NCI-H1694 (cell line): ENCODE data around the gene DCHS1.

ENCODE experiments used
- DNase-seq: peaks from one replicate; lab custom pipeline; 2025; lab: John Stamatoyannopoulos, UW

The DCHS1 gene

GRCh38 chr11:6670202-6670830 is 14.7 kb upstream of the DCHS1 start:
- no peak for DNase-seq

GRCh38 chr11:6667733-6668374 is 12.2 kb upstream of the DCHS1 start:
- no peak for DNase-seq

GRCh38 chr11:6666302-6667183 is 10.9 kb upstream of the DCHS1 start:
- no peak for DNase-seq

- no peak for DNase-seq
Measured at GRCh38 chr11:6664551-6664950, 8.9 kb upstream of the DCHS1 start.

GRCh38 chr11:6663794-6664469 is 8.3 kb upstream of the DCHS1 start:
- no peak for DNase-seq

- DNase-seq: no peak
Measured at GRCh38 chr11:6660712-6661111, 5.1 kb upstream of the DCHS1 start.

GRCh38 chr11:6658647-6659046 is 3.0 kb upstream of the DCHS1 start:
- no peak for DNase-seq

- DNase-seq: no peak
Measured at GRCh38 chr11:6657346-6657745, 1.7 kb upstream of the DCHS1 start.

- DNase-seq: no peak
Measured at GRCh38 chr11:6656936-6657335, 1.3 kb upstream of the DCHS1 start.

GRCh38 chr11:6656584-6656915 is 941 bp upstream of the DCHS1 start:
- DNase-seq: no peak

GRCh38 chr11:6655020-6655789 is 404 bp downstream of the DCHS1 start:
- DNase-seq: no peak

- DNase-seq: no peak
Measured at GRCh38 chr11:6654281-6655019, 1.2 kb downstream of the DCHS1 start.

GRCh38 chr11:6653656-6654055 is 2.0 kb downstream of the DCHS1 start:
- DNase-seq: no peak

GRCh38 chr11:6653097-6653496 is 2.5 kb downstream of the DCHS1 start:
- no peak for DNase-seq

- DNase-seq: no peak
Measured at GRCh38 chr11:6652182-6652581, 3.4 kb downstream of the DCHS1 start.

GRCh38 chr11:6650980-6651379 is 4.6 kb downstream of the DCHS1 start:
- DNase-seq: no peak

- DNase-seq: no peak
Measured at GRCh38 chr11:6650104-6650503, 5.5 kb downstream of the DCHS1 start.

- no peak for DNase-seq
Measured at GRCh38 chr11:6648501-6648900, 7.1 kb downstream of the DCHS1 start.

GRCh38 chr11:6647836-6648235 is 7.8 kb downstream of the DCHS1 start:
- no peak for DNase-seq

- DNase-seq: no peak
Measured at GRCh38 chr11:6646918-6647679, 8.5 kb downstream of the DCHS1 start.

- no peak for DNase-seq
Measured at GRCh38 chr11:6646576-6646917, 9.1 kb downstream of the DCHS1 start.
